GM12872 (cell line): ENCODE data around the gene CASKIN2.
A peak's percentile ranks its signal among the peaks of the same experiment; 100 is the strongest.

Experiments
- CTCF ChIP-seq: IDR thresholded peaks from 3 replicates; pipeline ENCODE4 v1.5.1; 2011; ENCODE audit warnings: low read depth, mild to moderate bottlenecking, low read length, moderate library complexity; ENCODE audit not compliant: insufficient read depth

CASKIN2 gene

GRCh38 chr17:75515496-75516254, at the start of gene CASKIN2:
Gene CASKIN2, minus strand, starts transcription at chr17:75515537. Its CDS starts 1,733 bp downstream, at chr17:75513804.
- peak; percentile 97 for TF ChIP-seq CTCF

- TF ChIP-seq CTCF = no peak
These were observed 49.7 kb upstream of the CASKIN2 start for GRCh38 chr17:75565066-75565465.

- no peak for TF ChIP-seq CTCF
These were observed 48.9 kb upstream of the CASKIN2 start for GRCh38 chr17:75564195-75564594.

- TF ChIP-seq CTCF = no peak
These were observed 47.9 kb upstream of the CASKIN2 start for GRCh38 chr17:75563063-75563758.

- no peak for TF ChIP-seq CTCF
These were observed 46.7 kb upstream of the CASKIN2 start for GRCh38 chr17:75561927-75562603.

- TF ChIP-seq CTCF = no peak
These were observed 44.7 kb upstream of the CASKIN2 start for GRCh38 chr17:75559958-75560533.

- no peak for TF ChIP-seq CTCF
These were observed 43.6 kb upstream of the CASKIN2 start for GRCh38 chr17:75558666-75559530.
